GM18861 (cell line): ENCODE data around the gene PEAK3.

Source experiments
- ATAC-seq: cut with Tn5 transposase; IDR thresholded peaks from one replicate; pipeline ENCODE4 v1.9.1; 2021; ENCODE audit not compliant: unreplicated experiment

The PEAK3 gene

DNA sequence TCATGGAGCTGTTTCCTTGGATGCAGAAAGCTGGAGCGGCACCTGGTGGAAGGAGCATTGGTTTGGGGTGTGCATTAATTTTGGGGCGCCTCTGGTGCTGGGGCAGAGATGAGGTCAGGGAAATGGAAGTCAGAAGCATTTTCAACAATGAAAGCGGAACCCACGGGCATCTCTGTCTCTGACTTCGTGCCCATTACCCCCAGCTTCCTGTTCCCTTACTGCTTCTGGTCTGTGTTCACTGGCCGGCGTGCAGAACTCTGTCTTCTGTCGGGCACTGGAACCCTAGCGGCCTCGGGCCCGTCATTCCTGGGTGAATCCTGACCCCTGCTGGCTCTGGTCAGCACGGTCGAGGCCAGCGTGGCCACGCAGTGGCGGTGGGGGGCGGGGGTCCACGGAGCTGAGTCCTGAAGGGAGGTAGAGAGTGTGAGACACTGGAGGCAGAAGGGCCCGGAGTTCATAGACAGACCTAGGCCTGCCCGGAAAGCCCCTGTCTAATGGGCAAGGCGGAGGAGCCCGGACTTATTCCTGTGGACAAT lies 33.9 kb upstream of the PEAK3 start:
- no peak for ATAC-seq

DNA sequence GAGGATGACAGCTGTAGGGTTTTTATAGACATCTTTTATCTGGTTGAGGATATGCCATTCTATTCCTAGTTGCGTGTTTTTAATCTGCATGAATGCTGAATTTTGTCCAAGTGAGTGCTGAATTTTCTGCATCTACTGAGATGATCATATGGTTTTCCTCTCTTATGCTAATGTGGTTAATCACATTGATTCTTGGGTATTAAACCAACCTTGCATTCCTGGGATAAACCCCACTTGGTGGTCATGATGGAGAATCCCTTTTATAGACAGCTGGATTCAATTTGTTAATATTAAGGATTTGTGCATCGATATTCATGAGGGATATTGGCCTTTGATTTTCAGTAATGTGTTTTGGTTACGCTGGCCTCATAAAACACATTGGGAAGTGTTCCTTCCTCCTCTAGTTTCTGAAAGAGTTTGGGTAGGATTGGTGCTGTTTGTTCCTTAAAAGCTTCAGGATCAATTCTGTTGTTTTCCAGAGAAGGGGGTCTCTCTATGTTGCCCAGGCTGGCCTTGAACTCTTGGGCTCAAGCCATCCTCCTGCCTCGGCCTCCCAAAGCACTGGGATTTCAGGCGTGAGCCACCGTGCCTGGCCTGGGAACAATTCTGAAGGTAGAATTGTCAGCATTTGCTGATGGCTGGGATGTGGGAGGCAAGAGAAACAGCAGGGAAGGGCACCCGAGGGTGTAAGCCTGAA lies 33.3 kb upstream of the PEAK3 start:
- ATAC-seq = no peak

- ATAC-seq = no peak
Measured at GRCh38 chr19:2312820-2313501, 31.0 kb upstream of the PEAK3 start.

DNA sequence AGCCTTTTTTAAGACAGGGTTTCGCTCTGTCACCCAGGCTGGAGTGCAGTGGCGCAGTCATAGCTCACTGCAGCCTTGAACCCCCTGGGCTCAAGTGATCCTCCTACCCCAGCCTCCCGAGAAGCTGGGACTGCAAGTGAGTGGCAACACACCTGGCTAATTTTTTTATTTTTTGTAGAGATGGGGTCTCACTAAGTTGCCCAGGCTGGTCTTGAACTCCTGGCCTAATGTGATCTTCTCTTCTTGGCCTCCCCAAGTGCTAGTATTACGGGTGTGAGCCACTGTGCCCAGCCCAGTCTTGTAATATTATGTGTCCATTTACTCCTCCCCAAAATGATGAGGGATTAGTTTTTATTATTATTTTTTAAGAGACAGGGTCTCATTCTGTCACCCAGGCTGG lies 29.1 kb upstream of the PEAK3 start:
- no peak for ATAC-seq

DNA sequence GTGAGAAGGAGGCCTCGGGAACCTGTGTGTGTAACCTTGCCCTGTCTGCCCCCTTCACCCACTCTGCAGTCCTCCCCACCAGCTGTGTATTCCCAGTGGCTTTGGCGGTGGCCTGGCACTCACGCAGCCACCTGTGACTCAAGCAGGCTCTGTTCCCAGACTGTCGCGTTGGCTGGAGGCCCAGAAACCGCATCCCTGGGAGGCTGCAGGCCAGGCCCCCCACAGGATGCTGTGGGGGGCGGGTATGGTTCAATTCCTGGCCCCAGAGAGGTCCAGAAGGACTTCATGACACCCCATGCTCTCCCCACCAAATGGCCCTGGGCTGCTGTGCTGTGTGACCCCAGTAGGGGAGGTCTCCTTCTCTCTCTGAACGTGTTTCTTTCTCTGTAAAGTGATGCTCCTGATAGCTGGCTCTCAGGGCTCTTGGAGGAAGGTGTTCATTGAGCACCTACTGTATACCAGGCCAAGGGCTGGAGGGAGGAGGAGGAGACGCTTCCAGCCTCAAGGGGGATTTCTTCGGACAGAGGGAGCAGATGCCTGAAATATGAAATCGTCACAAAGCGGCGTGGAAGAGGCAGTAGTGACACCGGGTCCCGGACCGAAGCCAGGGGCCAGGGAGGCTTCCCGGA lies 27.9 kb upstream of the PEAK3 start:
- no peak for ATAC-seq

DNA sequence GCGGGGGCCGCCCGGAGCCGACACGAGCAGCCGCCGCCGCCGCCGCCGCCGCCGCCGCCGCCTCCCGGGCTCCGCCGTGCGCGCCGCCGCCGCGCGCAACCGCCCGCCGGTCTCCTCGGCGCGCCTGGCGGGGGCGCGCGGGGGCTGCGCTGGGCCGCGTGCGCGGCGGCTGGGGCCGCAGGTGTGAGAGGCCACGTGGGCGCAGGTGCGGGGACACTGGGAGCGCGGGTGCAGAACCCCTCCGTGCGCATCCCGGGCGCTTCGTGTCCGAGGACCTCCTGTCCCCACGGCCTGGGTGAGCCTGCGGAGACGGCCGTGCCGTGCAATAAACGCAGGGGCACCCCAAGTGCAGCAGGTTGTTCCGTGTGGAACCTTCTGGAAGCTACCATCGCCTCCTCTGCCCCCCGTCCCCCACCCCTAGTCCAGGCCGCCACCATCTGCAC lies 26.2 kb upstream of the PEAK3 start, which contains the start of gene LINGO3:
TSS of gene LINGO3 (minus strand) at position 41 of the 443 bp plus-strand sequence. CDS start 16,378 bp downstream, outside the sequence.
- ATAC-seq = no peak

- ATAC-seq = no peak
Measured at GRCh38 chr19:2307518-2308012, 25.6 kb upstream of the PEAK3 start.

GRCh38 chr19:2306971-2307370 lies 25.0 kb upstream of the PEAK3 start:
- no peak for ATAC-seq

GRCh38 chr19:2306281-2306806 lies 24.4 kb upstream of the PEAK3 start:
- no peak for ATAC-seq

DNA sequence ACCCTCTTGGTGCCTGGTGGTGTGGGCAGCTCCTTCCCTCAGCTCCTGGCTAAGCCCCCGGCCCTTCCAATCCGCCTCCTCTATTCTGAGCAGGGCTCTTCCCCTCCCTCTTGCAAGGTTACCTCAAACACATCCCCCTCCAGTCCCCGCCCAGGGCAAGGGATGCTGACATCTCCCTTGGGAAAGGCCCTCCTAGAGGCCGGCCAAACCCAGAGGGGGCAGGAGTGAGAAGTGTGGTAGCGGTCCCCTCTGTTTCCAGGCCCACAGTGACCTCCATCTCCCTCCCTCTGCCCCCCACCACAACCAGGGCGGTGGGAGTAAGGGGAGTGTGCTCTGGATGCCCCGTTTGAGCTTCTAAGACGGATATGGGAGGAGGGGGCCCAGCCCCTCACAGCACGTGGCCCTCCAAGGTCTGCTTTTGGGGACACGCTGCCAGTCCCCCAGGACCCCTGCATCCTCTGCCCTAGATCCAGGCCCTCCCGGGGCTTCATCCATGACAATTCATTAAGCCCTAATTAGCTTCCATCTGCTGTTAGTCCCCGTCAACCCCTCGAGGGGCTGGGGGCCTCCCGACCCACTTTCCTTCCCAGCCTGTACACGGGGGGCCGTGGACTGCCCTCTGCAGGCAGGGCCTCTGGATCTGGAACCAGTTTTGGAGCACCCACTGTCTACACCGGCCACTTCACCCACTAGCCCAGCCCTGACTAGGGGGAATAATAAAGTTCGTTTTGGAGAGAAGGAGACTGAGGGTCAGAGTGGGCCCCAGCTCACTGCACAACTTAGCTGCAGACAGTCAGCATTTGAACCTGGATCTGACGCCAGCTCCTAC lies 23.7 kb upstream of the PEAK3 start:
- ATAC-seq = no peak

DNA sequence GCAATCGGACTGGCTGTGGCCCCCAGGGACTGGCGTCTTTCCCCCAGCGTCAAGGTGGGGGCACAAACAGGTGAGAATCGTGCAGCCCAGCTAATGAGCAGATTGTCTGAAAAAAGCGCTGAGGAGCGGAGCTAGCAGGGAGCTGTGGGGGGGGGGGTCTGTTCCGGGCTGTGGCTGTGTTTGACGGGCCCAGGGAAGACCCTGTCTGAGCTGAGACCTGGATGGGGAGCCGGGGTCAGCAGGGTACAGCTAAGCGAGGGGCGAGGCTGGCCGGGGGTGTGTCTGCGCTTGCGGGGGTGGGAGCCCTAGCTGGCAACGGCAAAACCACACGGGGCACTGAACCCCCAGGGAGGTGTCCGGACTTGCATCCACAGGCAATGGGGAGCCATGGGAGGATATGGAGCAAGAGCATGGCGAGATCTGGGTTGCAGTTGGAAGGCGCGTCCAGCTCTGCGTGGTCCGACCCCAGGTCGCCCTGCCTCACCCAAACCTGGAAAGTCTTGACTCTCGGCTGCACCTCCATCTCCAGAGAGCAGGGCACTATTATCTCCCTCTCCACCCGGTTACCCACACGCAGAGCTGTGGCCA lies 21.3 kb upstream of the PEAK3 start:
- no peak for ATAC-seq

DNA sequence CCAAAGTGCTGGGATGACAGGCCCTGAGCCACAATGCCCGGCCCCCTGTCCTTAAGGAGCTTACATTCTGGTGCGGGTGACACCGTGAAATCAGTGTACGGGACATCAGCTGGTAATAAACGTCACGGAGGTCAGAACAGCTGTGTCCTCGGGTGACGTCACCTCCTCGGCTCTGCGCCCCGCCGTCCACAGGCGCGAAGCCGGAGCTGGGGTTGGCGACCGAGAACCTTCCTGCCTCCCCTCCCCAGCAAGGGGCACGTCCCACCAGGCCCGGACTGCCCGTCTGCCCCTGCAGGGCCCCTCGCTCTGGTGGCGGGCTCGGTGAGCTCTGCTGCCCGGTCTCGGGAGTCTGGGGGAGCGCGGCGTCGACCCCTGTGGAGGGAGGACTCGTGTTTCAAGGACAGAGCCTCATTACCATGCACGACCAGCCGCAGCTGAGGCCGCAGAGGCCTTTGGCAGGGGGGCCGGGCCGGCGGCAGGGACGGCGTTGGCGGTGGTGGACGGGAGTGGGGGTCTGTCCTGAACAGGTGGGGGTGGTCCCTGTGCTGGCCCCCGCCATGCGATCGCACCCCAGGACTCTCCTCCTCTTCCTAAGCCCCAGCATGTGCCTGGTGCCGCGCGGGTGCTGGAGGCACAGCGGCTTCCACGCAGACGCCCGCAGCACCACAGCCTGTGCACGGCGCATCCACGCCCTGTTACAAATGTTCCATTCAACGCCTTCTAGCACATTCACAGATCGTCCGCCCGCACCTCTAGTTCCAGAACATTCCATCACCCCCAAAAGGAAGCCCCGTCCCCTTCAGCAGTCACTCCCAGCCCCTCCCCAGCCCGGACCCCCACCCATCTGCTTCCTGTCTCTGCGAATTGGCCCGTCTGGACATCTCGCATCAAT lies 20.6 kb upstream of the PEAK3 start:
- ATAC-seq = no peak

GRCh38 chr19:2300533-2300932 lies 18.6 kb upstream of the PEAK3 start:
- no peak for ATAC-seq

GRCh38 chr19:2296141-2296540 lies 14.2 kb upstream of the PEAK3 start:
- no peak for ATAC-seq

DNA sequence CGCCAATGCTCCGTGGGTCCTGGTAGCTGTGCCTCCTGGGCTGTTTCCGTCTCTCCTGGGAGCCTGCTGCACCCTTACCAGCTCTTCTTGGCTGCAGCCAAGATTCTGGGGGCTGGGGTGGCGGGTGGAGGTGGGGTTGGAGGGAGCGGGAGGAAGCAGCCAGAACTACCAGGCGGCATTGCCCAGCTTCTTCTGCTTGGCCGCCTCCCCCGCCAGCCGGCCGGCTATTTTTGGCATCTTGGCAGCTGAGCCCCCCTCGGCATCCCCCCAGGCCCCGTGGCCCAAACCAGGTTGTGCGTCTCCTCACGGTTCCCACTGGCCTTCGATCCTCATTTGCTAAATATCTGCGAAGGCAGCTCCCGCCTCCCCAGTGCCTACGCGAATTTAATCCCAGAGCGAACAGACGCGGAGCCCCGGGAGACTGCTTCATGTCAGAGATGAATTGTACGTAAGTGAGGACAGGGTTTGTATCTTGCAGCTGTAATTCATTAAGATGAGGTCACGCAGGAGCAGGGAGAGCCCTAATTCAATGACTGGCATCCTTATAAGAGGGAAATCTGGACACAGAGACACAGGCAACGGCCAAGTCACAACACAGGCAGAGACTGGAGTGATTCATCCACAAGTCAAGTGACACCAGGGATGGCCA lies 12.8 kb upstream of the PEAK3 start:
- no peak for ATAC-seq

- no peak for ATAC-seq
Measured at GRCh38 chr19:2291185-2291751, 9.3 kb upstream of the PEAK3 start.

DNA sequence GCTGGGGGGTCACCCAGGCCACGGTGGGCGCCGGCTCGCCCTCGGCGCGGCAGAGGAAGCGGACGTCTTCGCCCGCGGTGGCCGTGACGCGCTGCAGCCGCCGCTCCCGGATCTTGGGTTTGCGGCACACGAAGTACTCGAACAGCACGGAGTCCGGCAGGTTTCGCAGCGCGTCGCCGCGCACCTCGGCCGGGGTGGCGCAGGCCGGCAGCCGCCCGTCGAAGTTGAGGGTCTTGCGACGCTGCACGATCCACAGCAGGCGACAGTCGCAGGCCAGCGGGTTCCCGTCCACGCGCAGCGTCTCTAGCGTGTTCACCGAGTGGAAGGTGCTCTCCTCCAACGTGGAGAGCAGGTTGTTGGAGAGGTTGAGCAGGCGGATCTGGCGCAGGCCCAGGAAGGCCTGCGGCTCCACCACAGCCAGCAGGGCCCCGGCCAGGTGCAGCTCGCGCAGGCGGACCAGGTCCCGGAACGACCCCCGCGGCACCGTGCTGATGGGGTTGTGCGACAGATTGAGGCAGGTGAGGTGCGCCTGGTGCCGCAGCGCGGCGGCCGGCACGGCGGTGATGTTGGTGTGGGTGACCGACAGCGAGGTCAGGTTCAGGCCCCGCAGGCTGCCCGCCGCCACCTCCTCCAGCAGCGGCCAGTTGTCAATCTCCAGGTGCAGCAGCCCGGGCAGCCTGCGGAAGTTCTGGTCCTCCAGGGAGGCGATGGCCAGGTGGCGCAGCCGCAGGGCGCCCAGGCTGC lies 8.6 kb upstream of the PEAK3 start:
- ATAC-seq = peak; percentile 17
